Measurements from ENCODE around the gene UTS2R.

- TF ChIP-seq POLR2A (IDR thresholded peaks at IDR 0.05), result no peak
- TF ChIP-seq CTCF (IDR thresholded peaks at IDR 0.05), result no peak
Measured at GRCh38 chr17:82397449-82398335, 26.1 kb downstream of the UTS2R start.
